K562 (cell line): Measurements from ENCODE around the gene PNMA5. TPM values are rescaled to one million over a fixed set of nuclear protein-coding genes. Genes with fewer than 3 reads are reported as not detected.

Source experiments
- ATAC-seq: fragments of 200-7000 bp; cut with Tn5 transposase; 3 replicates; pipeline ENCODE4 v1.9.1; 2020; ENCODE audit warnings: moderate library complexity
- BruUV-seq: library from RNA; stranded (reverse); fragments of 400-500 nt; replicated peaks from 2 replicates; lab custom pipeline; 2021; lab: Mats Ljungman, UMichigan
- CTCF ChIA-PET: fragments of 300-600 bp; formaldehyde crosslinking; extraction: SDS; loops from one replicate; lab custom pipeline; 2021; ENCODE audit warnings: low intra/inter-chr PET ratio; lab: Yijun Ruan, JAX
- POLR2A ChIA-PET: fragments of 300-600, 350-650 bp; sonication (Branson Sonifier 250); formaldehyde crosslinking; extraction: SDS; loops from one replicate; lab custom pipeline; 2021; ENCODE audit warnings: antibody characterized with exemption, inconsistent platforms; lab: Yijun Ruan, JAX
- DNase-seq, 4 experiments: peaks; one replicate each; pipeline versions ENCODE4 v3.0.0 to v3.0.0-alpha.2; 2011 to 2018; ENCODE audit warnings: low spot score in 3 of 4, mixed read lengths in 3 of 4; ENCODE audit errors: extremely low read depth in 1 of 4
- FAIRE-seq: peaks from 2 replicates; lab custom pipeline; 2011; peaks lifted over from hg19 to GRCh38; lab: Jason Lieb, UNC
- H2AFZ ChIP-seq: 2 replicates; pipeline ENCODE4 v1.6.0; 2011; ENCODE audit warnings: low read depth, low read length, control low read depth, inconsistent platforms
- H3K27ac ChIP-seq: fragments of 200-600 bp; 3 replicates; pipeline ENCODE4 v1.8.0; 2011; ENCODE audit warnings: low read depth, mild to moderate bottlenecking, control low read depth, inconsistent platforms, low read length, moderate library complexity, mixed read lengths; ENCODE audit errors: extremely low read depth
- H3K27me3 ChIP-seq, 2 experiments: fragments of 300-600 bp in 1 of 2; 2 replicates in 1 of 2; 3 replicates in 1 of 2; pipeline versions ENCODE4 v1.6.0 to v1.8.0; 2011; ENCODE audit warnings: inconsistent platforms in 2 of 2, low read length in 2 of 2, mild to moderate bottlenecking in 1 of 2, mixed read lengths in 1 of 2, moderate library complexity in 1 of 2; ENCODE audit not compliant: control insufficient read depth in 2 of 2, insufficient read depth in 2 of 2
- H3K36me3 ChIP-seq: fragments of 300-600 bp; 3 replicates; pipeline ENCODE4 v1.8.0; 2011; ENCODE audit warnings: mild to moderate bottlenecking, low read length, inconsistent platforms; ENCODE audit not compliant: control insufficient read depth, insufficient read depth
- H3K4me1 ChIP-seq, 2 experiments: fragments of 200-600 bp in 1 of 2; replicated peaks in 1 of 2; 2 replicates in 1 of 2; 3 replicates in 1 of 2; pipeline versions ENCODE4 v1.5.1 to v1.8.0; 2011; ENCODE audit warnings: inconsistent platforms in 2 of 2, low read length in 2 of 2, mild to moderate bottlenecking in 1 of 2, mixed read lengths in 1 of 2, moderate library complexity in 1 of 2; ENCODE audit not compliant: control insufficient read depth in 2 of 2, insufficient read depth in 2 of 2
- H3K4me2 ChIP-seq: 2 replicates; pipeline ENCODE4 v1.6.1; 2011; ENCODE audit warnings: low read length, control low read depth, inconsistent platforms, mixed read lengths; ENCODE audit not compliant: insufficient read depth
- H3K4me3 ChIP-seq: fragments of 200-600 bp; sonication (generic), shearing (Covaris generic); 2 replicates; pipeline ENCODE4 v1.5.1; 2016; ENCODE audit warnings: control low read depth, inconsistent platforms
- H3K79me2 ChIP-seq: fragments of 200-600 bp; 3 replicates; pipeline ENCODE4 v1.8.0; 2011; ENCODE audit warnings: low read length, inconsistent platforms; ENCODE audit not compliant: control insufficient read depth, insufficient read depth
- H3K9ac ChIP-seq, 2 experiments: 2 replicates each; pipeline versions ENCODE4 v1.6.0 to v1.6.1; 2011; ENCODE audit warnings: low read depth in 2 of 2, low read length in 2 of 2, control low read depth in 1 of 2, inconsistent platforms in 1 of 2, mild to moderate bottlenecking in 1 of 2, mixed read lengths in 1 of 2; ENCODE audit not compliant: insufficient read depth in 1 of 2
- H3K9me1 ChIP-seq: one replicate; pipeline ENCODE4 v1.6.0; 2011; ENCODE audit warnings: inconsistent platforms, mild to moderate bottlenecking, low read length, moderate library complexity; ENCODE audit not compliant: control insufficient read depth, insufficient read depth
- H3K9me3 ChIP-seq: replicated peaks from 2 replicates; pipeline ENCODE4 v1.5.1; 2011; ENCODE audit warnings: low read depth, low read length, inconsistent platforms; ENCODE audit not compliant: control insufficient read depth, insufficient read depth
- H4K20me1 ChIP-seq: replicated peaks from 2 replicates; pipeline ENCODE4 v1.6.1; 2011; ENCODE audit warnings: low read length, inconsistent platforms, mixed read lengths; ENCODE audit not compliant: control insufficient read depth, insufficient read depth
- ARHGAP35 ChIP-seq: fragments of 450-650 bp; IDR thresholded peaks from 2 replicates; pipeline ENCODE4 v1.6.1; 2018; ENCODE audit not compliant: partially characterized antibody
- ASH1L ChIP-seq: fragments of 450-650 bp; IDR thresholded peaks from 2 replicates; pipeline ENCODE4 v1.6.1; 2018; ENCODE audit warnings: borderline replicate concordance, mild to moderate bottlenecking, low read depth; ENCODE audit not compliant: partially characterized antibody
- FOXJ2 ChIP-seq: fragments of 200-800 bp; sonication (Bioruptor generic); IDR thresholded peaks from 2 replicates; pipeline ENCODE4 v1.6.1; 2016; ENCODE audit warnings: missing genetic modification characterization, missing compliant biosample characterization
- L3MBTL2 ChIP-seq: fragments of 450-650 bp; IDR thresholded peaks from 2 replicates; pipeline ENCODE4 v1.6.1; 2016; ENCODE audit warnings: mild to moderate bottlenecking, moderate library complexity
- NCOA4 ChIP-seq: fragments of 450-650 bp; IDR thresholded peaks from 2 replicates; pipeline ENCODE4 v1.6.1; 2018; ENCODE audit warnings: mild to moderate bottlenecking; ENCODE audit not compliant: partially characterized antibody
- PHB2 ChIP-seq: fragments of 450-650 bp; IDR thresholded peaks from 2 replicates; pipeline ENCODE4 v1.6.1; 2017; ENCODE audit warnings: low read depth
- PTBP1 ChIP-seq: fragments of 200-400 bp; formaldehyde crosslinking; IDR thresholded peaks from 2 replicates; pipeline ENCODE4 v1.6.1; 2017; ENCODE audit warnings: low read depth, low read length
- SREBF2 ChIP-seq: sonication (generic); formaldehyde crosslinking; IDR thresholded peaks from 2 replicates; pipeline ENCODE4 v1.4.0; 2020; ENCODE audit warnings: mild to moderate bottlenecking, missing genetic modification reagents
- STAT5B ChIP-seq: fragments of 250-450 bp; sonication (Bioruptor Pico); IDR thresholded peaks from 2 replicates; pipeline ENCODE4 v1.8.0; 2021; ENCODE audit warnings: mild to moderate bottlenecking, inconsistent platforms
- YY1 ChIP-seq, 3 experiments: IDR thresholded peaks; 2 replicates each; pipeline ENCODE4 v1.6.1; 2011; ENCODE audit warnings: low read length in 2 of 3, mild to moderate bottlenecking in 2 of 3, moderate library complexity in 2 of 3, borderline replicate concordance in 1 of 3, control low read depth in 1 of 3, low read depth in 1 of 3; ENCODE audit not compliant: insufficient read depth in 3 of 3, insufficient replicate concordance in 2 of 3, control insufficient read depth in 1 of 3, insufficient read length in 1 of 3; ENCODE audit errors: extremely low read depth in 1 of 3
- ZNF146 ChIP-seq: IDR thresholded peaks from one replicate; pipeline ENCODE4 v1.6.1; 2018; ENCODE audit warnings: missing compliant biosample characterization; ENCODE audit not compliant: unreplicated experiment
- ZNF3 ChIP-seq: fragments of 250-450 bp; sonication (Bioruptor Pico); IDR thresholded peaks from 2 replicates; pipeline ENCODE4 v1.5.0; 2021; ENCODE audit warnings: mild to moderate bottlenecking, moderate library complexity
- ZNF431 ChIP-seq: sonication (generic); formaldehyde crosslinking; IDR thresholded peaks from 2 replicates; pipeline ENCODE4 v1.8.0; 2022; ENCODE audit warnings: mild to moderate bottlenecking, missing genetic modification reagents
- ZNF583 ChIP-seq: fragments of 250-450 bp; sonication (Bioruptor Pico); IDR thresholded peaks from 2 replicates; pipeline ENCODE4 v1.4.0; 2020
- ZNF609 ChIP-seq: sonication (generic); formaldehyde crosslinking; IDR thresholded peaks from 2 replicates; pipeline ENCODE4 v1.8.1; 2023; ENCODE audit warnings: missing genetic modification reagents, mild to moderate bottlenecking, borderline replicate concordance
- WGBS: fragments of 100-300 bp; shearing (Covaris generic); methylation state at CpG from one replicate; pipeline ENCODE4 v1.1.6; 2016; ENCODE audit warnings: low coverage, mixed read lengths; ENCODE audit not compliant: insufficient coverage; ENCODE audit errors: missing lambda C conversion rate; 5-methylcytosine and 5-hydroxymethylcytosine counted together
- in situ Hi-C: fragments of 300-500 bp; cut with MboI; formaldehyde crosslinking; loops from 4 replicates; pipeline ENCODE4 v1.15.0; 2018; ENCODE audit warnings: inconsistent platforms, mixed read lengths
- intact Hi-C: fragments of 100-400 bp; cut with micrococcal nuclease; formaldehyde crosslinking; loops from 2 replicates; pipeline ENCODE4 v1.14.2; 2022
- polyA plus RNA-seq, 8 experiments: library from polyadenylated mRNA; depleted of rRNA in 4 of 8; stranded (reverse) in 5 of 8; unstranded in 3 of 8; fragments of >200 nt; fragmentation: Nextera tagmentation in 2 of 8; fragmentation: Illumina TruSeq in 1 of 8; extraction: Ambion mirVana in 2 of 8; extraction: Trizol in 1 of 8; gene quantifications; 2 replicates each; pipeline versions ENCODE4 v1.2.1 to v1.2.3, GENCODE V29; 2011 to 2014; ENCODE audit warnings: inconsistent platforms in 1 of 8, missing spikeins in 1 of 8
- total RNA-seq, 7 experiments: library from RNA; depleted of rRNA in 6 of 7; stranded (reverse); fragments of >200 nt in 6 of 7; fragmentation: Illumina TruSeq in 2 of 7; extraction: Trizol in 2 of 7; gene quantifications; 2 replicates each; pipeline versions ENCODE4 v1.2.1 to v1.2.3, GENCODE V29; 2011 to 2021; ENCODE audit warnings: low replicate concordance in 1 of 7
- TF ChIP-seq, protein P1 (sequence below): fragments of 200-800 bp; sonication (Bioruptor generic); IDR thresholded peaks from 2 replicates; pipeline ENCODE4 v1.6.1; 2017; ENCODE audit warnings: missing genetic modification characterization, missing compliant biosample characterization

The PNMA5 gene
- total and polyA plus RNA-seq, 9 of the 15 experiments (the other 6 are each of a cell fraction or from before 2014, with no cell fraction given): 0.03 to 0.20 (median 0.07) TPM; not detected in 3

GRCh38 chrX:153019166-153019565 is 25.2 kb upstream of the PNMA5 start:
- BruUV-seq: no TSS peak
- Histone ChIP-seq H3K4me3 (no peak overlapping the region), H3K4me2 (no peak overlapping the region), H2AFZ (no peak overlapping the region), H3K27ac (no peak overlapping the region), H3K9me1 (no peaks in the 10 kb centered on the region), H3K4me1 (no peaks in the 10 kb centered on the region), H3K36me3 (no peaks in the 10 kb centered on the region), H3K9ac (no peak overlapping the region), H3K9me3 (no peaks in the 10 kb centered on the region), H3K79me2 (no peaks in the 10 kb centered on the region), H3K27me3 (no peaks in the 10 kb centered on the region; a peak in 1 of 5 replicates), H4K20me1 (no peaks in the 10 kb centered on the region)
- DNase-seq (no peak), FAIRE-seq (no peak), ATAC-seq (no peak)
- ChIA-PET CTCF (no interaction called here), POLR2A (no interaction called here)
- 2% methylated on average over 3 of the region's 3 CpGs for WGBS
- intact Hi-C loops (no loop called here), in situ Hi-C loops (no loop called here)
- TF ChIP-seq PTBP1 (no peak), NCOA4 (no peak), ZNF146 (no peak), ZNF609 (CRISPR knock-in tag) (no peak), ARHGAP35 (no peak), ZNF583 (CRISPR knock-in tag) (no peak), STAT5B (CRISPR knock-in tag) (no peak), FOXJ2 (tag) (no peak), ZNF3 (CRISPR knock-in tag) (no peak), ZNF431 (CRISPR knock-in tag) (no peak), L3MBTL2 (no peak), PHB2 (no peak), SREBF2 (no peak), ASH1L (no peak), YY1 (IDR thresholded peaks at IDR 0.05; ENCODE audit: borderline replicate concordance in 1 of 3, control insufficient read depth in 1 of 3, extremely low read depth in 1 of 3, insufficient read depth in 3 of 3, insufficient read length in 1 of 3, insufficient replicate concordance in 2 of 3, low read depth in 1 of 3, low read length in 2 of 3) (no peak)
- TF ChIP-seq, protein P1, sequence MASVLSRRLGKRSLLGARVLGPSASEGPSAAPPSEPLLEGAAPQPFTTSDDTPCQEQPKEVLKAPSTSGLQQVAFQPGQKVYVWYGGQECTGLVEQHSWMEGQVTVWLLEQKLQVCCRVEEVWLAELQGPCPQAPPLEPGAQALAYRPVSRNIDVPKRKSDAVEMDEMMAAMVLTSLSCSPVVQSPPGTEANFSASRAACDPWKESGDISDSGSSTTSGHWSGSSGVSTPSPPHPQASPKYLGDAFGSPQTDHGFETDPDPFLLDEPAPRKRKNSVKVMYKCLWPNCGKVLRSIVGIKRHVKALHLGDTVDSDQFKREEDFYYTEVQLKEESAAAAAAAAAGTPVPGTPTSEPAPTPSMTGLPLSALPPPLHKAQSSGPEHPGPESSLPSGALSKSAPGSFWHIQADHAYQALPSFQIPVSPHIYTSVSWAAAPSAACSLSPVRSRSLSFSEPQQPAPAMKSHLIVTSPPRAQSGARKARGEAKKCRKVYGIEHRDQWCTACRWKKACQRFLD (CRISPR knock-in tag): no peak
